ENCODE data around the gene ELAVL1. TPM values are rescaled to one million over a fixed set of nuclear protein-coding genes. Genes with fewer than 3 reads are reported as not detected.

Gene ELAVL1
- polyA plus RNA-seq, 3 donors = 75.1 to 92.8 (median 81.6) TPM

- DNase-seq (ENCODE audit: low read depth in 3 of 3, low spot score in 2 of 3) = no peak
Observed at GRCh38 chr19:7987114-7987768, 18.2 kb downstream of the ELAVL1 start.

DNA sequence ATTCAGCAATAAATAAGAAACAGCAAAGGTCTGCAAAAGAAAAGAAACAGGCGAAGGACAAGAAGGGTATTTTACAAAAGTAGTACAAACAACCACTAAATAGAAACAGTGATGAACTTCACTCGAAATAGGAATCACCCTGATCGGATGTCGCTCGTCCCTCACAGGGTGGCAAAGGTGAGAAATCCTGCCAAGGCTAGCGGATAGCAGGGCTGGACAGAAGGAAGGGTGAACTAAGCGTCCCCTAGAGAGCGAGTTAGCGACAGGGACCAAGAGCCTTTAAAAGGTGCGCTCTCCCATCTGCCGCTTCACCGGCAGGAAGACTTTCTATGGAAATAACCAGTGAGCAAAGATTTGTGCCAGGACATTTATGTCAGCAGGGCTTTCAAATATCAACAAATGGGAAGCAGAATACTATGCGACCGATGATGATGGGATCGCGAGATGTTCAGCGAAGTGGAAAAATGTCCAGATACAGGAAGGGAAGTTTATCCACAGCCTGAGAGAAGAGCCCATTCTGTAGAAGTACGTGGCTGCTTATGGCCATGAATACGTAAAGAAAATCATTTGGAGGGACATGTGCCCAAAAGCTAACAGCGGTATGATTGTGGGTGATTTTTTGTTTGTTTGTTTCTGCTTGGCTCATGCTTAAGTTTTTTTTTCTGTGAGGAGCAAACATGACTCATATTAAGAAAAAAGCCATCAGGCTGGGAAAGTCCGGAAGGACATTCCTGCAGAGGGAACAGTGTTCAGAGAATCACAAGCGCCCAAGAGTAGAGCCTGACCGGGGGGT, 18.9 kb downstream of the ELAVL1 start:
- DNase-seq (ENCODE audit: low read depth in 3 of 3, low spot score in 2 of 3) = no peak

DNA sequence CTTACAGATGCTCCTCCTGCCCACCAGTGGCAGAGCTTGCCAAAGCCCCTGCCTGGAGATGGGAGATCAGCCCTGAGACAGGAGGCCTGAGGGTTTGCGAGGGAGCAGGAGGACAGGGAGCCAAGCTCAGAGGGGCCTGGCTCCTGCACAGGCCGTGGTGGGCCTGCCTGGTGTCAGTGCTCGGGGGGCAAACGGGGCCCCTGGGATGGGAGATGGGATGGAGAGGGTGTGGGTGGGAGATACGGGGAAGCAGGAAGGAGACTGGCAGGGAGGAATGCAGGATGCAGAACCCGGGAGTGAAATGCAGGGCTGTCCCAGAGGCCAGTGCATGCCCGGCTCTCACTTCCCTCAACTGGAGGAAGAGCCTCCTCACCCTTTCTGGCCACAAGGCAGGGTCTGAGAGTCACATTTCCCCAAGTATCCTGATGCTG, 19.9 kb downstream of the ELAVL1 start:
- no peak for DNase-seq (ENCODE audit: low read depth in 3 of 3, low spot score in 2 of 3)

- no peak for DNase-seq (ENCODE audit: low read depth in 3 of 3, low spot score in 2 of 3)
Observed at GRCh38 chr19:7983995-7984837, 21.2 kb downstream of the ELAVL1 start.

DNA sequence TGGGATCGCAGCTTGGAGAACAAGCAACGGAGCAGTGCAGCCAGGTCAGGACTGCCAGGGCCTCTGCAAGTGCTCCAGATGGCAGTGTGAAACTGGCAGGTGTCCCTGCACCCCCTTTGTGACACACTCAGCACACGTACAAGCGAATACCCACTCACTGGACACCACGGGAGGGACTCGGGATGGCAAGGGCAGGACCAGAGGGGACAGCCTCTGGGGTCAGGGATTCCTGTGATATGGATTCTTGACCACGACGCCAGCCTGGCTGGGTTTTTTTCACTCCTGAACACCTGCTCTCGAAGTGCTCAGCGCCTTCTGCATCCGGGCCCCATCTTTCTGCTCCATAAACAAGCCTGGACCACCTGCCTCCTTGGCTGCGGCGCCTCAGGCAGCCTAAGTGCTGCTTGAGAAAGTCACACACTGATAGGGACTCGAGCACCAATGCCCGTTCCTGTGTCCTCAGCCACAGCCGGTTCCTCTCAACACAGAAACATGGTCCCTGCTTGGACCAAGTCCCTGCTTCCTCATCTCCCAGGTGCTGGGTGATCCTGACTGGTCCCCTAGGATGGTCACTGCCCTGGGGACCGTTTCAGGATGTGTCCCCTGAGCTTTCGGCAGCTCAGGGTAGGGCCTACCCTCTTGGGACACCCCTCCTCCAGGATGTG, 22.0 kb downstream of the ELAVL1 start:
- no peak for DNase-seq (ENCODE audit: low read depth in 3 of 3, low spot score in 2 of 3)

GRCh38 chr19:7982651-7983099, 22.8 kb downstream of the ELAVL1 start:
- DNase-seq (ENCODE audit: low read depth in 3 of 3, low spot score in 2 of 3) = no peak

- no peak for DNase-seq (ENCODE audit: low read depth in 3 of 3, low spot score in 2 of 3)
Observed at GRCh38 chr19:7982103-7982502, 23.3 kb downstream of the ELAVL1 start.

DNA sequence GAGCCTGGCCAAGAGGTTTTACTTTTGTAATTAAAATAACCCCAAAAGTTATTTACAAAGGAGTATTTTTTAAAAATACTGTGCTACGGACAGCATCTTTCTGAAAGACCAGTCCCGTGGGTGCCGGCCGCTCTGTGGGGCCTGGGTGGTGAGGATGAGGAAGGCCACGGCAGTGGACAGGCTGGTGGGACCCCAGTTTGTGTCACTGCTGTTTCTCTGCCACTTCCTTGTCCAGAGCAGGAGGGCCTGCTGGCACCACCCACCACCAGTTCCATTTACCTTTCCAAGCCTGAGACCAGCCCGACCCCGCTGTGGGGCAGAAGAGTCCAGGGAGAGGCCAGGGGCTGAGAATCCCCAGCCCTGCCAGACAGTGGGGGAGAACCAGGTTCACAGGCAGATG, 23.8 kb downstream of the ELAVL1 start:
- no peak for DNase-seq (ENCODE audit: low read depth in 3 of 3, low spot score in 2 of 3)

- no peak for DNase-seq (ENCODE audit: low read depth in 3 of 3, low spot score in 2 of 3)
Observed at GRCh38 chr19:7981199-7981598, 24.2 kb downstream of the ELAVL1 start.

- DNase-seq (ENCODE audit: low read depth in 3 of 3, low spot score in 2 of 3) = no peak
Observed at GRCh38 chr19:7980635-7981121, 24.8 kb downstream of the ELAVL1 start.

DNA sequence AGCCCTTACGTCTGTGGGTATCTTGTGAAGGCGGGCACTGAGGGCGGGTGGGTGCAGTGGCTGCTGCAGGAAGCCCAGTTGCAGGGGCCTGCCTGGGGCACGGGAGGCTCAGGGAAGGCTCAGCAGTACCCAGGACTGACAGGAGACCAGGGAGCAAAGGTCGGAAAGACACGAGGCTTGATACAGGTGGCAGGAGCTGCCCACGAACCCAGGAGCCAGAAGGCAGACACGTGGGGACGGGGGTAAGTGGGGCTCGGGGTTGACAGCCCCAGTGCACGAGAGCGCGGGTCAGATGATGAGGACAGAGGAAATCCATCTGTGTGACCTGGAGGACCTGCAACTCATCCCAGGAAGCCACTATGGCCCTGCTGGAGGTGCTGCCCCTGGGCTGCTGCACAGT, 25.3 kb downstream of the ELAVL1 start:
- no peak for DNase-seq (ENCODE audit: low read depth in 3 of 3, low spot score in 2 of 3)

- DNase-seq (ENCODE audit: low read depth in 3 of 3, low spot score in 2 of 3) = no peak
Observed at GRCh38 chr19:7979559-7979958, 25.9 kb downstream of the ELAVL1 start.

DNA sequence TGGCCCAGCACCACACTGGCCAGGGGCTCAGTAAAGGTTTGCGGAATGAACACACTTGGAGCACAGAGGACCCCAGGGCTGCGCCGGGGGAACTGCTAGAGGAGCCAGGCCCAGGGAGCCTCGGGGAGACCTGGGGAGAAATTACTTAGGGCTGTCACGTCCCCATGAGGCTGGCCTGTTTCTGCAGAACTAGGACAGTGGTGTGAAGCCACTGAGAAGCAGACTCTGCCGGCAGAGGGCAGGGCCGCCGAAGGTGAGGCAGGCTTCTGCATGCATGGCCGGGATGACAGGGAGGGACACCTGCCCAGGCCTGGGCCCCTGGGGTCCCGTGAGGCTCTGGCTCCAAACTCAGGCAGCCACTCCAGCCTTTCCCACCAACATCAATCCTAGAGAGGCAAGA, 26.4 kb downstream of the ELAVL1 start:
- no peak for DNase-seq (ENCODE audit: low read depth in 3 of 3, low spot score in 2 of 3)

- no peak for DNase-seq (ENCODE audit: low read depth in 3 of 3, low spot score in 2 of 3)
Observed at GRCh38 chr19:7978179-7978825, 27.1 kb downstream of the ELAVL1 start.

- no peak for DNase-seq (ENCODE audit: low read depth in 3 of 3, low spot score in 2 of 3)
Observed at GRCh38 chr19:7977723-7978040, 27.8 kb downstream of the ELAVL1 start.

GRCh38 chr19:7977021-7977722, 28.3 kb downstream of the ELAVL1 start:
- no peak for DNase-seq (ENCODE audit: low read depth in 3 of 3, low spot score in 2 of 3)

GRCh38 chr19:7976461-7976860, 29.0 kb downstream of the ELAVL1 start:
- no peak for DNase-seq (ENCODE audit: low read depth in 3 of 3, low spot score in 2 of 3)

GRCh38 chr19:7975037-7975436, 30.4 kb downstream of the ELAVL1 start:
- no peak for DNase-seq (ENCODE audit: low read depth in 3 of 3, low spot score in 2 of 3)

DNA sequence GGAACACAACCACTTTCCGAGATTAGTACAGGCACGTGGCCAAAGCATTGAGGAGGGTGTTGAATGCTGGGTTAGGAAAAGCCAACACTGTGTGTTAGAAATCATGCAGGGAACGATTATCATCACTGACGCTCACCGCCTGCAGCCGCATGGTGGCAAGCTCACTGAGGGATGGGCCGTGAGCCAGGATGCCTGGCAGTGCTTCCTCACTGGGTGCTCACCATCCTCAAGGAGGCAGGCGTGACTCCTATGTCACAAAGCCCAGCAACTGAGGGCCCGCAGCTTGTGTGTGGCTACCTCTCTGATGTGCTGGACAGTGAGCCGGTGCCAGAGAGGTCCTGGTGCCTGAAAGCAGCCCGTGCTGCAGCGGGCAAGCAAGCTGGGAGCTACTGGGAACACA, 31.6 kb downstream of the ELAVL1 start:
- no peak for DNase-seq (ENCODE audit: low read depth in 3 of 3, low spot score in 2 of 3)

All from right renal cortex interstitium (tissue), 3 donors.